ENCODE data around the gene RNU6-7.

RNU6-7 gene

DNA sequence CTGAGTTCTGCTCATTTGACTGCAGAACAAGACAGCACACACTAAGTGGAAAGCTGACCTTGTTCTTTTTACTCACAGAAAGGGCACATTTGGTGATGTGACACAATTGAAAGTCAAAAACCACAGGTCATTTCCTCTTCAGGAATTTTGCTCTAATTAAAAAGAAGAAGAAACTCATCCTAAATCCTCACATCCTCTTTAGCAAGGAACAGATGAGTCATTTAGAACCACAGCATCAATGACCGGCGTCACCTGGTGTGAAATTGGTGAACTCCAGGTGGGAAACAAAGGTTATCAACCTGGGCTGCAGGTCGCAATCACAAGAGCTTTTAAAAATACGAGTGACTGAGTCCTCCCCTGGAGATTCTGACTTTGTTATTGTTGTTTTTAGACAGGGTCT lies 4.1 kb downstream of the RNU6-7 start:
- DNase-seq, result no peak

GRCh38 chr14:32206552-32206951 lies 4.7 kb downstream of the RNU6-7 start:
- no peak for DNase-seq

GRCh38 chr14:32208490-32208889 lies 6.6 kb downstream of the RNU6-7 start:
- no peak for DNase-seq

- no peak for DNase-seq
Measured at GRCh38 chr14:32209471-32209870, 7.6 kb downstream of the RNU6-7 start.

DNA sequence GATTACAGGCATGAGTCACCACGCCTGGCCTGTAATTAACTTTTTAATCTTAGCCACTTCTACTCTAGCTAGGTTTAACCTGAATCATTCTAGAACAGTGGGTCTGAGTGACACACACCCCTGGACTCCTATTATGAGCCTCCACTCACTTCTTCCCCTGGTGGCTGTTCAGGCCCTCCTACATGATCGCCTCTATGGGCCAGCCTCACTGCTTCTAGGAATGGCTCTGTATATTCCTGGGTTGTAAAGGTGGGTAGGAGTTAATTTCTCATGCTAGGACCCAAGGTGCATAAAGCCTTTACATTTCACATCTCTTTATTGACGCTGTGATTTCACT lies 9.2 kb downstream of the RNU6-7 start:
- no peak for DNase-seq

- DNase-seq, result no peak
Measured at GRCh38 chr14:32212833-32213232, 11.0 kb downstream of the RNU6-7 start.

- no peak for DNase-seq
Measured at GRCh38 chr14:32217301-32217700, 15.5 kb downstream of the RNU6-7 start.

DNA sequence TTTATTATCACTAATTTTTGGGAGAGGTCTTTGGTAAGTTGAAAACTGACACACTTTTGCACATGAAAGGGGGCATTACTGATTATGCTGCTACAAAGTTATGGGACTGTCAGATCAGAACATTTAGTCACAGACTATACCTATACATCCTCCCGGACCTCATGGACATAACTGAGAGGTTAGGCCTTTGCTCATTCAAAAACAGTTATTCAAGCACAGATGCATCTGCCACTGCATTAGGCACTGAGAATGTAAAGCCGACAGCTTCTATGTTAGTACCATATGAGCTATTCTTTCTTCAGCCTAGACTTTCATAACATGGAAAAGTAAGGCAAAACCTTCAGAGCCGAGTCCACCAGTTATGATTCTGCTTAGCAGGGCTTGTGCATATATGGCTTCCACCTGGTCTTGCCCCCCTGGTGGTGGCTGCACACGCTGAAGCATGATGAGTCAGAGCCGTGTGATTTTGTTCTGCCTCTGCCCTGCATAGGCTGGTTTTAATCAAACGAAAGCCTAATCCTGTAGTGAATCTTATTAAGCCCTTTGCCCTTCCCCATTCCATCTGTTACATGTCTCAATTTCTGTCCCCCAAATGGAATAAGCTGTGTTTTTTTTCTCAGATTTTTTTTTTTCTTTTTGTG lies 23.0 kb downstream of the RNU6-7 start:
- no peak for DNase-seq

GRCh38 chr14:32225378-32225920 lies 23.6 kb downstream of the RNU6-7 start:
- DNase-seq, result no peak

- no peak for DNase-seq
Measured at GRCh38 chr14:32226056-32226455, 24.2 kb downstream of the RNU6-7 start.

DNA sequence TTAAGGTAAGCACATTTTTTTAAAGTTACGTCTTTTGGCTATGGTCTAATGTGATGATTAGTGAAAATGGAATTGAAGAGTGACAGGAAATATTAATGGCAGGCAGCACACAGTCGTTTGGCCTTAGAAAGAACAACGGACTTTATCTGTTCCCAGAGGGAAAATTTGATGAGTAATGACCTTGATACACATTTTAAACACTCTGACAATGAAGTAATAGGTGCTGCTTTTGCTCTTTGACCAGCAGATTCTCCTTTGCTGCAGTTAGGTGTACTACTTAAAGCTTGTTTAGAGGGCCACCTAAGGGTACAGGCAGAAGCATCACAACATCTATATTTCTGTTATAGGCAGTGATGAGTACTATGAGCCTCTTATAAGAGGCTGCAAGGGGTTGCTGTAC lies 28.3 kb downstream of the RNU6-7 start:
- DNase-seq, result no peak

DNA sequence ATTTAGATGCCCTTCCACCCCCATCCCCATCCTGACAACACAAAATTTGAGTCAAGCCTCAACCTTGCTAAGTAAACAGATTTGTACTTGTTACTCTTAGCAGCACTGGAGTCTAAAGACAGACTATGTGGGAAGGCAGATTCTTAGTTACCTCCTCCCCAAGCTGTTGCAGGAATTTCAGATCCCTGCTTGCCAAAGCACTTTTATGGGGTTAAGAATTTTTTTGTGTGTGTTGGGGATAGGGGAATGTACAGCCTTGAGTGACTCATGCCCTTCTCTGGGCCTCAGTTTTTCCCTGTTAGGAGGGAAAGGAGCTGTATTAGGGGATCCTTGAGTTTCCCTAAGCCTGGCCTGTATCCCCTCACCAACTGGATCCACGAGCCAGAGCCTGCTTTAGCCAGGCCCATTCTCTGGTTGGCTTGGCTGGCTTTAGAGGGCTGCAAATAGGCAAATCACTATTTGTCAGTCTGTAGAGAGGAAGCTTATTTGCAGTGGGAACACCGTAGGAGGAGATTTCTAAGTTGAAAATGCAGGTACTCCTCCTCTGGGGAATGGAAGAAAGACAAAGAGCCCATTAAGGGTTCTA lies 28.9 kb downstream of the RNU6-7 start:
- no peak for DNase-seq

GRCh38 chr14:32232481-32232880 lies 30.6 kb downstream of the RNU6-7 start:
- DNase-seq, result no peak

- no peak for DNase-seq
Measured at GRCh38 chr14:32233260-32233659, 31.4 kb downstream of the RNU6-7 start.

DNA sequence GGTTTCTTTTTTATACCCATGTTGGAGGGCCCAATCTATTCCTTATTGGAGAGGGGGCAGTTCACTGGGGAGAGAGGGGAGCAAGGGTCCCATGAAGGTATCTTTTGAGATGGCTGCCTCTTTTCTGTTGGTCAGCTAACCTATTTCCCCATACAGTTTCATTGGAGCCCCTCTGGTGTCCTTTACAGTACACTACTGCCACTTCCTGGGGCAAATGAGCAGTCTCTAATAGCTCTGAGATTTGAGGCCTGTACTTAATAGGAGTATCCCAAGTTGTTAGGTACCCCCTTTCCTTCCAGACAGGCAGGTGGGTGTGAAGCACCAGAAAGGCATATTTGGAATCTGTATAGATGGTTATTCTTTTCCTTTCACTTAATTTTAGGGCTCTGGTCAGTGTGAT lies 42.6 kb downstream of the RNU6-7 start:
- DNase-seq, result no peak

DNA sequence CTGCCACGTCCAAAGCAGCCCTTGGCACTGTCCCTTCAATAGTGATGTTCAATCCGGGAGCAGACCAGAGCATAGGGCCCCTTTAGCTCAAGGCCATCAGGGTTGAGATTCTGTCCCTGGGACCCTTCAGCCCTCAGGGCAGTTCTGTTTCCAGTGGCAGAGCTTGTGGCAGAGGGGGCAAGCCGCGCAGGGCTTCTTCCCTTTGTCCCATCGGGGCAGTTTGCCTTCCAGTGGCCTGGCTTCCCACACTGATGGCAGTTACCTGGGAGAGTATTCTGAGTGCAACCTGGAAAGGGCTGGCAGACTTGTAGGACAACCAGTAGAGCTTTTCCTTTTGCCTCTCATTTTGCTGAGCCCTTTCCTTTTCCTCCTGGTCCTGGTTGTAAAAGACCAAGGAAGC lies 44.9 kb downstream of the RNU6-7 start:
- no peak for DNase-seq

GRCh38 chr14:32249371-32249770 lies 47.5 kb downstream of the RNU6-7 start:
- DNase-seq, result no peak

- no peak for DNase-seq
Measured at GRCh38 chr14:32249780-32250179, 47.9 kb downstream of the RNU6-7 start.

- no peak for DNase-seq
Measured at GRCh38 chr14:32250681-32251080, 48.8 kb downstream of the RNU6-7 start.

- DNase-seq, result no peak
Measured at GRCh38 chr14:32251530-32251929, 49.7 kb downstream of the RNU6-7 start.
